NCI-H187 treated with DMSO at 0.1 percent for 48 hours (cell line): Measurements from ENCODE around the gene PIK3R3.
"Not testable (repeated sequence)": the region's sequence is repeated elsewhere in the genome, so short reads cannot be mapped to it uniquely, and the experiment has no call there.

ENCODE experiments used
- DNase-seq: peaks from one replicate; lab custom pipeline; 2025; lab: John Stamatoyannopoulos, UW

Gene PIK3R3

GRCh38 chr1:46065405-46065804 lies 67.0 kb downstream of the PIK3R3 start:
- DNase-seq, result no peak

DNA sequence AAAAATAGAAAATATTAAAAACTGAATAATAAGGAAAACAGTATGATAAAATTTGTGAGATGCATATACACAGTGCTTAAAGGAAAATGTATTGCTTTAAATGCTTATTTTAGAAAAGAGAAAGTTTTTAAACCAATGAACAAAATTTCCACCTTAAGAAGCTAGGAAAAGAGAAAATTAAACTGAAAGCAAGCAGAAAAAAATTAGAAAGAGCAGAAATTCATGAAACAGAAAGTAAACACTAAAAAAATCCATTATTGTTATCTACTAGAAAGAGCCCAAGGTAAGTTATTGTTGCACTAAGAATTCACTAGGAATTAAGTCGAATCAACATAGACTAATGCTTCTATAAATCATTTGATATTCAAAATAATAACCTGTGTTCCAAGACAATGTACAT lies 67.7 kb downstream of the PIK3R3 start:
- no peak for DNase-seq

GRCh38 chr1:46062651-46063319 lies 69.6 kb downstream of the PIK3R3 start:
- DNase-seq, result no peak

DNA sequence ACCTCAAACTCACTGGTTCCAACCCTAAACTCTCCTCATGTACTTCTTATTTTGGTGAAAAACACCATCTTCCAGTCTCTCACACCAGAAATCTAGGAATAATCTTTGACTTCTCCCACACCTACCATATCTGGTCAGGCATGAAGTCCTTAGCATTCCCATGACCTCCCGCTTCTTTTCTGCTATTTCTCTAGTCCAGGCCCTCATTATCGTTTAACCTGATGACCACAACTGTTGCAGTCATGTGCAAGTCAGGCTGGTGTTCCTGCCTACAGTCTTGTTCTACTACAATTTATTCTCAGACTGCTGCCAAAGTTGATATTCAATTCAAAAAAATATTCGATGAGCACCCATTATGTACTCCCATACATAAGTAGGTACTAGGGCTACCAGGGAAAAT lies 71.3 kb downstream of the PIK3R3 start:
- no peak for DNase-seq

DNA sequence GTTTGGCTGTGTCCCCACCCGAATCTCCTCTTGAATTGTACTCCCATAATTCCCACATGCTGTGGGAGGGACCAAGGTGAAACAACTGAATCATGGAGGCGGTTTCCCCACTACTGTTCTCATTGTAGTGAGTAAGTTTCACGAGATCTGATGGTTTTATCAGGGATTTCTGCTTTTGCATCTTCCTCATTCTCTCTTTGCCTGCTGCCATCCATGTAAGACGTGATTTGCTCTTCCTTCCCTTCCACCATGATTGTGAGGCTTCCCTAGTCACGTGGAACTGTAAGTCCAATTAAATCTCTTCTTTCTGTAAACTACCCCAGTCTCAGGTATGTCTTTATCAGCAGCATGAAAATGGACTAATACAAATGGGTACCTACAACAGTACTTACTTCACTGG lies 73.5 kb downstream of the PIK3R3 start:
- DNase-seq, result no peak

- DNase-seq, result no peak
Observed at GRCh38 chr1:46057781-46058180, 74.6 kb downstream of the PIK3R3 start.

DNA sequence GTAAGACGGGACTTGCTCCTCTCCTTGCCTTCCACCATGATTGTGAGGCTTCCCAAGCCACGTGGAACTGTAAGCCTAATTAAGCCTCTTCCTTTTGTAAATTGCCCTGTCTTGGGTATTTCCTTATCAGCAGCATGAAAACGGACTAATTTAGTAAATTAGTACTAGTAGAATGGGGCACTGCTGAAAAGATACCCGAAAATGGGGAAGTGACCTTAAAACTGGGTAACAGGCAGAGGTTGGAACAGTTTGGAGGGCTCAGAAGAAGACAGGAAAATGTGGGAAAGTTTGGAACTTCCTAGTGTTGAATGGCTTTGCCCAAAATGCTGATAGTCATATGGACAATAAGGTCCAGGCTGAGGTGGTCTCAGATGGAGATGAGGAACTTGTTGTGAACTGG lies 75.2 kb downstream of the PIK3R3 start:
- not testable (repeated sequence) for DNase-seq

DNA sequence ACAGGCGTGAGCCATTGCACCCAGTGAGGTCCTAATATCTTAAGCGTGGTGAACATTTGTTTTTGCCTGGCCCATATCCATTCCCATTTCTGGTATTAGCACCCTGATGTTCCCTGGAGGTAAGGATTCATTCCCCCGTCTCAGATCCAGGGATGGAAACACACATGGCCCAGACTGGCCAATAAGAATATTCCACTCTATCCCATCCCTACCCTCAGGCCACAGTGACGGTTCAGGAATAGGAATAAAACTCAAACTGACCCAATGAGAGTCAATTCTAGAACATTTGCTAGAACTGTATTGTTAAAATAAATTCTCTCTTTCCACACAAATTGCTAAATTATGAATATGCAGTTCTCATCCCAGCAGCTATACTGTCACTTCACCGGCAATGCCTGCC lies 76.1 kb downstream of the PIK3R3 start:
- no peak for DNase-seq

- DNase-seq, result peak; percentile 83
Observed at GRCh38 chr1:46053734-46054133, 78.7 kb downstream of the PIK3R3 start.

GRCh38 chr1:46044116-46044515 lies 88.3 kb downstream of the PIK3R3 start:
- no peak for DNase-seq

- DNase-seq, result no peak
Observed at GRCh38 chr1:46043458-46044017, 88.9 kb downstream of the PIK3R3 start.

- DNase-seq, result no peak
Observed at GRCh38 chr1:46041974-46042373, 90.5 kb downstream of the PIK3R3 start.

DNA sequence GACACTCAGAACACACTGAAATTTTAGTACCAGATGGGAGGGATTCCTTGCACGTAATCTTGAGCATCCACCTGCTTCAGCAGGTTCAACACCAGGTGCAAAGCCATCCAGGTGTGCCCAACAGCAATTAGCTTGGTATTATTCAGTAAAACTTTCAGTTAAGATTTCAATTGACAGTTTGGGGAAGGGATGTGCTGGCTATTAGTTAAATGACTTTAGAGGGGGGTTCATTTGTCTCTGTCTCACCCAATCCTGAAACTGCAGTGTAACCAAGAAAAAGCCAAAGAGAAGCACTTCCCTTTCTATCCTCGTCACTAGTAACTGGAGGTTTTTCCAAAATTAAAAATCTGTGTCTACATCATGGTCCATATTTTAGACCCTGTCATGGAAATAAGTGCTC lies 90.9 kb downstream of the PIK3R3 start:
- DNase-seq, result no peak

- DNase-seq, result no peak
Observed at GRCh38 chr1:46039571-46040052, 92.8 kb downstream of the PIK3R3 start.

GRCh38 chr1:46036894-46037839 lies 95.3 kb downstream of the PIK3R3 start:
- DNase-seq, result no peak

- DNase-seq, result no peak
Observed at GRCh38 chr1:46034601-46035516, 97.6 kb downstream of the PIK3R3 start.

DNA sequence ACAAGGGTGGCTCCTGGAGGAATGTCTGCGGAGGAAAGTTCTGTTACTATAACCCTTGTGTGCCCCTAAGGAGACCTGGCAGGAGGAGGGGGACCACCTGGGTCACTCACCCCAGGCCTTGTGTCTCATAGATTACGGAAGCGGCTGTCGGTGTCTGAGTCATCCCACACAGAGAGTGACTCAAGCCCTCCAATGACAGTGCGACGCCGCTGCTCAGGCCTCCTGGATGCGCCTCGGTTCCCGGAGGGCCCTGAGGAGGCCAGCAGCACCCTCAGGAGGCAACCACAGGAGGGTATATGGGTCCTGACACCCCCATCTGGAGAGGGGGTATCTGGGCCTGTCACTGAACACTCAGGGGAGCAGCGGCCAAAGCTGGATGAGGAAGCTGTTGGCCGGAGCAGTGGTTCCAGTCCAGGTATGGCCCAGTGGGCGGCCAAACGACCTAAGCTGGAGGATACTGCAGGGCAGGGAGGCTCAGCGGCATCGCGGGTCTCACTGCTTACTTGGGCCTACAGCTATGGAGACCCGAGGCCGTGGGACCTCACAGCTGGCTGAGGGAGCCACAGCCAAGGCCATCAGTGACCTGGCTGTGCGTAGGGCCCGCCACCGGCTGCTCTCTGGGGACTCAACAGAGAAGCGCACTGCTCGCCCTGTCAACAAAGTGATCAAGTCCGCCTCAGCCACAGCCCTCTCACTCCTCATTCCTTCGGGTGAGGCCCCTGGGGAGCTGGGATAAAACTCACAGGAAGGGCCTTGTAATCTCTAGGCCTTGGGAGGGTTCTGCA lies 101.4 kb downstream of the PIK3R3 start:
- no peak for DNase-seq

GRCh38 chr1:46030074-46030870 lies 102.2 kb downstream of the PIK3R3 start:
- no peak for DNase-seq

GRCh38 chr1:46027788-46028573 lies 104.4 kb downstream of the PIK3R3 start:
- DNase-seq, result no peak
